Mesothelial cell of epicardium (in vitro differentiated cells): ENCODE data around the gene GPR155. TPM values are rescaled to one million over a fixed set of nuclear protein-coding genes. Genes with fewer than 3 reads are reported as not detected.

ENCODE experiments used
- DNase-seq, 2 experiments: peaks; one replicate each; pipeline ENCODE4 v3.0.0; 2021; ENCODE audit warnings: low spot score in 2 of 2; ENCODE audit not compliant: unreplicated experiment in 2 of 2
- H3K27ac Mint-ChIP-seq: 2 replicates; pipeline ENCODE4 v1.8.0; 2021; ENCODE audit warnings: mixed read lengths
- H3K27me3 Mint-ChIP-seq: 2 replicates; pipeline ENCODE4 v1.8.0; 2021; ENCODE audit warnings: low read depth, mixed read lengths
- H3K36me3 Mint-ChIP-seq: 2 replicates; pipeline ENCODE4 v1.8.0; 2021; ENCODE audit warnings: mixed read lengths
- H3K4me1 Mint-ChIP-seq: 2 replicates; pipeline ENCODE4 v1.8.0; 2021; ENCODE audit warnings: mixed read lengths
- H3K4me3 Mint-ChIP-seq: 2 replicates; pipeline ENCODE4 v1.8.0; 2021; ENCODE audit warnings: mild to moderate bottlenecking, moderate library complexity, mixed read lengths
- H3K9me3 Mint-ChIP-seq: 2 replicates; pipeline ENCODE4 v1.8.0; 2021; ENCODE audit warnings: mixed read lengths
- total RNA-seq: library from RNA; stranded (reverse); gene quantifications from 3 replicates; pipeline ENCODE4 v1.2.1, GENCODE V29; 2021
- TF ChIP-seq, protein P1 (sequence below): fragments of 200-600 bp; sonication (generic); IDR thresholded peaks from one replicate; pipeline ENCODE4 v1.5.0; 2021; ENCODE audit warnings: antibody characterized with exemption; ENCODE audit not compliant: unreplicated experiment

GPR155 gene
- total RNA-seq, 1 donor from 2014 or later, result 4.4 TPM

DNA sequence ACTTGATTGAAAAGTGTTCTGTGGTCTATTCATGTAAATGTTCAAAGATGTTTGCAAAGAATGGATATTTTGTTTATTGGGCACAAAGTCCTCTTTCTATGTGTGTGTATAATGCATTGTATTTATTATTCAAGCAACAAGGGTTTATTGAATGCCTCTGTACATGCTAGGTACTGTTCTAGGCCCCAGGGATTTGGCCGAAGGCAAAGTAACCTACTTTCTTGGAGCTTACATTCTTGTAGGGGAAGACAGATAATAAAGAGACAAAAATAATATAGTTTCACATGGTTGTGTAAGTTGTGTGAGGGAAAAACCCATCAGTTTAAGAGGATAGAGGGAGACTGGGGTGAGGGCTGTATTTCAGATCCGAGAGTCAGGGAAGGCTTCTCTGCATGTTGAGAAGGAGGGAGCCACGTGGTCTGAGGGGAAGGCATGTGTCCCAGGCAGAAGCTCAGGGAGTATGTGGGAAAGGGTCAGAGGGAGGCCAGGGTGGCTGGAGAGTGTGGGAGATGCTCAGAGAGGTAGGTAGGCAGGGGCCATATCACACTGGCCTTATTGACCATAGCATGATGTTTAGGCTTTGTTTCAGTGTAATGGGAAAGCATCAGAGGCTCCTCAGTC, 40.4 kb upstream of the GPR155 start:
- H3K9me3 Mint-ChIP-seq, result peaks cover 15% of the 10 kb centered on the region
- no peak overlapping the region for H3K4me3 Mint-ChIP-seq
- TF ChIP-seq, protein P1, sequence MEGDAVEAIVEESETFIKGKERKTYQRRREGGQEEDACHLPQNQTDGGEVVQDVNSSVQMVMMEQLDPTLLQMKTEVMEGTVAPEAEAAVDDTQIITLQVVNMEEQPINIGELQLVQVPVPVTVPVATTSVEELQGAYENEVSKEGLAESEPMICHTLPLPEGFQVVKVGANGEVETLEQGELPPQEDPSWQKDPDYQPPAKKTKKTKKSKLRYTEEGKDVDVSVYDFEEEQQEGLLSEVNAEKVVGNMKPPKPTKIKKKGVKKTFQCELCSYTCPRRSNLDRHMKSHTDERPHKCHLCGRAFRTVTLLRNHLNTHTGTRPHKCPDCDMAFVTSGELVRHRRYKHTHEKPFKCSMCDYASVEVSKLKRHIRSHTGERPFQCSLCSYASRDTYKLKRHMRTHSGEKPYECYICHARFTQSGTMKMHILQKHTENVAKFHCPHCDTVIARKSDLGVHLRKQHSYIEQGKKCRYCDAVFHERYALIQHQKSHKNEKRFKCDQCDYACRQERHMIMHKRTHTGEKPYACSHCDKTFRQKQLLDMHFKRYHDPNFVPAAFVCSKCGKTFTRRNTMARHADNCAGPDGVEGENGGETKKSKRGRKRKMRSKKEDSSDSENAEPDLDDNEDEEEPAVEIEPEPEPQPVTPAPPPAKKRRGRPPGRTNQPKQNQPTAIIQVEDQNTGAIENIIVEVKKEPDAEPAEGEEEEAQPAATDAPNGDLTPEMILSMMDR, result no peak
- H3K27me3 Mint-ChIP-seq, result no peaks in the 10 kb centered on the region
- H3K4me1 Mint-ChIP-seq, result no peaks in the 10 kb centered on the region
- H3K36me3 Mint-ChIP-seq, result peaks cover 9% of the 10 kb centered on the region
- DNase-seq, result no peak
- H3K27ac Mint-ChIP-seq, result no peak overlapping the region

DNA sequence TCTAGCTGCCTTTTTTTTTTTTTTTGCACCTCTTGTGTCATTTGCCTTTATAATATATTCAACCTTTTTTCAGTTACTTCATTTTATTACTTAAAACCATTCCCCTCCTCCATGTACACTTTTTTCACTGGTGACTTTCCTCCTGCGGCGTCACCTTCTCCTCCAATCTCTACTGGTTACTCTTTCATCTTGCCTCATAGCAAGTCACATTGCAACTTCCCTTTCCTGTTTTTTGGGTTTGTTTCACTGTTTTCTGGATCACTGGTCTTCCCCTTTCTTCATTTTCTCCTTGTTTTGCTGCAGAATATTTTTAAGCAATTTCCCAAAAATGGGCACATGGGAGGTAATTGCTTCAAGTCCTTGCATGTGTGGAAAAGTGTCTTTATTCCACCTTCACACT, 37.7 kb upstream of the GPR155 start:
- H3K27me3 Mint-ChIP-seq, result peaks cover 5% of the 10 kb centered on the region
- H3K27ac Mint-ChIP-seq, result no peak overlapping the region
- no peak overlapping the region for H3K4me3 Mint-ChIP-seq
- H3K9me3 Mint-ChIP-seq, result peaks cover 15% of the 10 kb centered on the region
- TF ChIP-seq, protein P1, result no peak
- H3K36me3 Mint-ChIP-seq, result peaks cover 7% of the 10 kb centered on the region
- DNase-seq, result no peak
- H3K4me1 Mint-ChIP-seq, result no peaks in the 10 kb centered on the region

DNA sequence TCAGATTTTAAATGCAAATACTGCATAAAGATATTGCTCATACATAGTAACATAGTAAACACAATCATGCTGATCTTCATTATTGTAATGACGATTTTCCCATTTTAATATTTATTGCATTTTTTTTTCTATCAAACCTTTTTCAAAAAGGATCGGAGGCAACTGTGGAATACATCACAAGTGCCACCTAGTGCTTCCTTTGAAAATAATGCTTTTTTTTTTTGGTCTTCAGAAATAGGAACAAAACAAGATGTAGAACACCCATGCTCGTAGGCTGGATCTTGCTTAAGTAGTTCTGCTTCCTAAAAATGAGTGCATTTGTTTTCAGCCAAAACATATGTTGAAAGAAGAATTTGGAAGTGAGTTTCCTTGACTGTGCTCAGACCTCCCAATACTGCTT, 35.7 kb upstream of the GPR155 start:
- Mint-ChIP-seq H3K36me3 (peaks cover 5% of the 10 kb centered on the region), H3K27ac (no peak overlapping the region), H3K27me3 (peaks cover 7% of the 10 kb centered on the region), H3K4me3 (no peak overlapping the region), H3K4me1 (no peaks in the 10 kb centered on the region), H3K9me3 (peaks cover 6% of the 10 kb centered on the region)
- DNase-seq, result no peak
- TF ChIP-seq, protein P1, result no peak

DNA sequence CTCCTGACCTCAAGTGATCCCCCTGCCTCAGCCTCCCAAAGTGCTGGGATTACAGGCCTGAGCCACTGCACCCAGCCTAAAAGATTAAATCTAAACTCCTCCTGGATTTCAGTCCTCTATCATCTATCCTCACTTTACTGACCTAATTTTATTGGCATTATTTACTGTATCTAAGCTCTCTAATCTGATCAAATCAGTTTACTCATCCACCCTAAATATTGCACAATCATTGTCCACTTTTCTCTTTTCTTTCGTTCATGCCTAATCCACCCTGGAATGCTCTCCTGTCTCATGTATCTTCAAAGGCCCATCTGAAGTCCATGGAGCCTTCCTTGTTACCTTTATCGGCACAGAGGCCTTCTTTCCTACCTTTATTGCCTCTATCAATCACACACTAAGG, 31.6 kb upstream of the GPR155 start:
- TF ChIP-seq, protein P1, result no peak
- Mint-ChIP-seq H3K27ac (no peak overlapping the region), H3K4me1 (no peaks in the 10 kb centered on the region), H3K9me3 (peaks cover 20% of the 10 kb centered on the region), H3K4me3 (no peak overlapping the region), H3K27me3 (peaks cover 7% of the 10 kb centered on the region), H3K36me3 (peaks cover 5% of the 10 kb centered on the region)
- DNase-seq, result no peak

DNA sequence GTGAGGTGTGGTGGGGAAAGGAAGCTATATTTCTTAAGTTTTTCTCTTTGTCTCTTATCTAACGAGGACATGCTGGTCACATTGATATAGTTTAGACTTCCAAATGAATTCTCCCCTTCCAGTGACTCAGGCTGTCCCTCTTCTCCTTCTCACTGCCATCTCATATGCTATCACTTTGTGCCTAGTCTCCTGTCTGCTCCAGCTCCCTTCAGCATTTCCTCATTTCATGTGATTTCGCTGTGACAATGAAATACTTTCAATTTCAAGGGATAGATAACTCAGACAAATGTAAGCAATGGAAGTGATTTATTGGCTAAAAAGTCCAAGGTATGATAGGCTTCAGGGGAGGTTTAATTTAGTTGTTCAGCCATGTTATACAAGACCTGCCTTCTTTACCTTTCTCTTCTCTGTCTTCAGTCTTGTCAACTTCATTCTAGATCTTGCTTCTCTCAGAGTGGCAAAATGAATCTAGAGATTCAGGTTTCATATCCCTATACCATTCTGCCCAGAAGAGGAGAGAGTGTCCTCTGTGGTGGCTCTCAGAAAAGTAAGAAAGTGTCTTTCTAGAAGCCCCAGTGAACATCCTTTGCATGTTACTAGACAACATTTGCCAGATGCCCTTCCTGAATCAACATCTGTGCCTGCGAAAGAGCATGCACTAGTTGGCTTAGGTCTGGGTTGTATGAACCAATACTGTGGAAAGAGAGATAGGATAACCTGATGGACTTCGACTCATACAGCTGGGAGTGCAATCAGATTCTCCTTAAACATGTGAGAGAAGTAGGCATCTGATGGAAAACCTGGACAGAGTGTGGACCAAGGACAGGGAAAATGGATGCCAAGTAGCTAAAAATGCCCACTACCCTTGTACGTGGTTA, 29.9 kb upstream of the GPR155 start:
- peaks cover 8% of the 10 kb centered on the region for H3K36me3 Mint-ChIP-seq
- peaks cover 35% of the 10 kb centered on the region for H3K9me3 Mint-ChIP-seq
- TF ChIP-seq, protein P1, result no peak
- H3K4me1 Mint-ChIP-seq, result no peaks in the 10 kb centered on the region
- no peak for DNase-seq
- no peak overlapping the region for H3K27ac Mint-ChIP-seq
- H3K4me3 Mint-ChIP-seq, result no peak overlapping the region
- H3K27me3 Mint-ChIP-seq, result peaks cover 7% of the 10 kb centered on the region
